ENCODE measurements around the gene STN1. TPM values are rescaled to one million over a fixed set of nuclear protein-coding genes. Genes with fewer than 3 reads are reported as not detected.

STN1 gene
- total RNA-seq, 1 donor from 2014 or later = 42.3 TPM

- Histone ChIP-seq H3K27ac (no peak overlapping the region), H3K36me3 (no peaks in the 10 kb centered on the region), H3K4me3 (no peak overlapping the region), H3K27me3 (no peaks in the 10 kb centered on the region), H3K4me1 (peaks cover 11% of the 10 kb centered on the region), H3K9me3 (no peaks in the 10 kb centered on the region)
- ATAC-seq (no peak), DNase-seq (no peak)
- intact Hi-C loops (cut with DNase I) = no loop called here
- no peak for TF ChIP-seq CTCF (IDR thresholded peaks at IDR 0.05)
These were observed 3.3 kb upstream of the STN1 start for GRCh38 chr10:103921248-103921647.

- H3K27me3 ChIP-seq = no peaks in the 10 kb centered on the region
- H3K9me3 ChIP-seq = no peaks in the 10 kb centered on the region
- no peak for DNase-seq
- intact Hi-C loops (cut with DNase I) = no loop called here
- H3K27ac ChIP-seq = no peak overlapping the region
- no peaks in the 10 kb centered on the region for H3K36me3 ChIP-seq
- no peak for ATAC-seq
- H3K4me3 ChIP-seq = no peak overlapping the region
- no peak for TF ChIP-seq CTCF (IDR thresholded peaks at IDR 0.05)
- H3K4me1 ChIP-seq = peaks cover 19% of the 10 kb centered on the region
These were observed 1.7 kb upstream of the STN1 start for GRCh38 chr10:103919648-103920025.

GRCh38 chr10:103917302-103918052 lies 507 bp downstream of the STN1 start:
- TF ChIP-seq CTCF (IDR thresholded peaks at IDR 0.05) = no peak
- Histone ChIP-seq H3K36me3 (no peaks in the 10 kb centered on the region), H3K27ac (peak overlapping the region; percentile 97), H3K9me3 (no peaks in the 10 kb centered on the region), H3K4me3 (peak overlapping the region; percentile 76), H3K4me1 (peaks cover 24% of the 10 kb centered on the region), H3K27me3 (no peaks in the 10 kb centered on the region)
- intact Hi-C loops (cut with DNase I) = no loop called here
- DNase-seq = peak; percentile 81
- peak; percentile 51 for ATAC-seq

- intact Hi-C loops (cut with DNase I) = no loop called here
- H3K4me3 ChIP-seq = peak overlapping the region; percentile 76
- no peak for TF ChIP-seq CTCF (IDR thresholded peaks at IDR 0.05)
- no peaks in the 10 kb centered on the region for H3K9me3 ChIP-seq
- H3K36me3 ChIP-seq = no peaks in the 10 kb centered on the region
- peak overlapping the region; percentile 97 for H3K27ac ChIP-seq
- no peaks in the 10 kb centered on the region for H3K27me3 ChIP-seq
- peaks cover 24% of the 10 kb centered on the region for H3K4me1 ChIP-seq
- no peak for DNase-seq
- no peak for ATAC-seq
These were observed 1.1 kb downstream of the STN1 start for GRCh38 chr10:103916876-103917275.

- H3K27me3 ChIP-seq = no peaks in the 10 kb centered on the region
- DNase-seq (no peak), ATAC-seq (no peak)
- no peaks in the 10 kb centered on the region for H3K9me3 ChIP-seq
- peak overlapping the region; percentile 76 for H3K4me3 ChIP-seq
- TF ChIP-seq CTCF (IDR thresholded peaks at IDR 0.05) = no peak
- H3K27ac ChIP-seq = peak overlapping the region; percentile 97
- no peaks in the 10 kb centered on the region for H3K36me3 ChIP-seq
- intact Hi-C loops (cut with DNase I) = no loop called here
- peaks cover 25% of the 10 kb centered on the region for H3K4me1 ChIP-seq
These were observed 1.7 kb downstream of the STN1 start for GRCh38 chr10:103916254-103916653.

Measured in upper lobe of right lung (tissue), 1 donor.